Neuronal stem cell (in vitro differentiated cells): Measurements from ENCODE around the gene SYNGR3.

ENCODE experiments used
- DNase-seq: peaks from one replicate; pipeline ENCODE4 v3.0.0-alpha.2; 2013; ENCODE audit warnings: low spot score
- H2AFZ ChIP-seq: one replicate; pipeline ENCODE4 v1.6.1; 2013; ENCODE audit warnings: mild to moderate bottlenecking, low read length, inconsistent platforms
- H2AK5ac ChIP-seq: 2 replicates; pipeline ENCODE4 v1.6.1; 2013; ENCODE audit warnings: low read depth, mild to moderate bottlenecking, inconsistent platforms, low read length, moderate library complexity, mixed read lengths
- H2BK120ac ChIP-seq: 2 replicates; pipeline ENCODE4 v1.6.1; 2013; ENCODE audit warnings: low read depth, mild to moderate bottlenecking, inconsistent platforms, low read length, moderate library complexity, mixed read lengths
- H2BK12ac ChIP-seq: one replicate; pipeline ENCODE4 v1.6.1; 2013; ENCODE audit warnings: low read length, inconsistent platforms
- H2BK15ac ChIP-seq: 2 replicates; pipeline ENCODE4 v1.6.1; 2013; ENCODE audit warnings: mild to moderate bottlenecking, low read length, inconsistent platforms, mixed read lengths
- H2BK5ac ChIP-seq: one replicate; pipeline ENCODE4 v1.6.1; 2013; ENCODE audit warnings: inconsistent platforms, mild to moderate bottlenecking, low read length, moderate library complexity
- H3K14ac ChIP-seq: one replicate; pipeline ENCODE4 v1.6.1; 2013; ENCODE audit warnings: low read length, inconsistent platforms
- H3K18ac ChIP-seq: 2 replicates; pipeline ENCODE4 v1.6.1; 2013; ENCODE audit warnings: low read length, inconsistent platforms
- H3K23ac ChIP-seq: 2 replicates; pipeline ENCODE4 v1.6.1; 2013; ENCODE audit warnings: low read depth, mild to moderate bottlenecking, mixed read lengths, low read length, inconsistent platforms; ENCODE audit not compliant: poor library complexity
- H3K27ac ChIP-seq: replicated peaks from 3 replicates; pipeline ENCODE4 v1.5.1; 2013; ENCODE audit warnings: low read length, inconsistent platforms
- H3K27me3 ChIP-seq, 3 experiments: 2 replicates each; pipeline ENCODE4 v1.6.1; 2013; ENCODE audit warnings: low read length in 3 of 3, mild to moderate bottlenecking in 2 of 3, inconsistent platforms in 1 of 3, low read depth in 1 of 3, mixed read lengths in 1 of 3, moderate library complexity in 1 of 3; ENCODE audit not compliant: control insufficient read depth in 3 of 3, insufficient read depth in 3 of 3
- H3K36me3 ChIP-seq, 2 donors: replicated peaks in 1 of 2; 2 replicates each; pipeline ENCODE4 v1.6.1; 2013; ENCODE audit warnings: low read length in 2 of 2; ENCODE audit not compliant: control insufficient read depth in 2 of 2, insufficient read depth in 2 of 2
- H3K4ac ChIP-seq: 2 replicates; pipeline ENCODE4 v1.6.1; 2013; ENCODE audit warnings: inconsistent platforms, mild to moderate bottlenecking, low read length, moderate library complexity
- H3K4me1 ChIP-seq, 2 donors: 1 replicate in 1 of 2; 2 replicates in 1 of 2; pipeline ENCODE4 v1.6.1; 2013; ENCODE audit warnings: low read length in 2 of 2, low read depth in 1 of 2; ENCODE audit not compliant: control insufficient read depth in 2 of 2, insufficient read depth in 1 of 2
- H3K4me2 ChIP-seq: one replicate; pipeline ENCODE4 v1.6.1; 2013; ENCODE audit warnings: mild to moderate bottlenecking, low read length, inconsistent platforms; ENCODE audit not compliant: insufficient read depth, poor library complexity, severe bottlenecking
- H3K4me3 ChIP-seq, 2 donors: 2 replicates each; pipeline ENCODE4 v1.5.1; 2013; ENCODE audit warnings: low read length in 2 of 2, mild to moderate bottlenecking in 2 of 2, inconsistent platforms in 1 of 2, moderate library complexity in 1 of 2
- H3K79me1 ChIP-seq: one replicate; pipeline ENCODE4 v1.6.1; 2013; ENCODE audit warnings: low read depth, mild to moderate bottlenecking, inconsistent platforms, low read length, moderate library complexity
- H3K9ac ChIP-seq: one replicate; pipeline ENCODE4 v1.6.1; 2013; ENCODE audit warnings: mild to moderate bottlenecking, low read depth, low read length, inconsistent platforms; ENCODE audit not compliant: poor library complexity
- H3K9me3 ChIP-seq, 2 donors: replicated peaks in 1 of 2; 2 replicates each; pipeline versions ENCODE3 to v1.6.1; 2013; ENCODE audit warnings: low read length in 2 of 2, mild to moderate bottlenecking in 2 of 2, inconsistent platforms in 1 of 2, low read depth in 1 of 2, mixed read lengths in 1 of 2, moderate library complexity in 1 of 2; ENCODE audit not compliant: control insufficient read depth in 2 of 2, insufficient read depth in 1 of 2
- H4K8ac ChIP-seq: one replicate; pipeline ENCODE4 v1.6.1; 2013; ENCODE audit warnings: low read depth, mild to moderate bottlenecking, inconsistent platforms, low read length, moderate library complexity
- H4K91ac ChIP-seq: one replicate; pipeline ENCODE4 v1.6.1; 2013; ENCODE audit warnings: low read length, low read depth, mild to moderate bottlenecking, inconsistent platforms; ENCODE audit not compliant: poor library complexity
- WGBS, 2 donors: extraction: QIAGEN DNeasy Blood & Tissue Kit; methylation state at CpG; one replicate each; pipeline ENCODE4 v1.1.7; 2013; ENCODE audit warnings: missing lambda C conversion rate in 2 of 2, mixed read lengths in 1 of 2; ENCODE audit not compliant: insufficient read length in 2 of 2, insufficient replicate concordance in 1 of 2; ENCODE audit errors: extremely low coverage in 2 of 2; 5-methylcytosine and 5-hydroxymethylcytosine counted together

The SYNGR3 gene

GRCh38 chr16:1997494-1998359, 8.0 kb downstream of the SYNGR3 start:
- Histone ChIP-seq H3K27ac (no peak overlapping the region), H3K36me3 (peaks cover 40 to 63% of the 10 kb centered on the region in 2 donors)

GRCh38 chr16:1998360-1998835, 8.6 kb downstream of the SYNGR3 start:
- WGBS, 2 donors: no CpG with 5 or more reads among the region's 27 CpGs
- no peak for DNase-seq
- no peak overlapping the region for H2BK120ac ChIP-seq
- H3K4me1 ChIP-seq: no peaks in the 10 kb centered on the region
- H3K14ac ChIP-seq: no peak overlapping the region
- no peak overlapping the region for H4K8ac ChIP-seq
- H3K9ac ChIP-seq: no peak overlapping the region
- H2BK12ac ChIP-seq: no peak overlapping the region
- H4K91ac ChIP-seq: no peak overlapping the region
- H2BK5ac ChIP-seq: no peak overlapping the region
- peaks cover 18% of the 10 kb centered on the region for H3K79me1 ChIP-seq
- H3K18ac ChIP-seq: no peak overlapping the region
- no peak overlapping the region for H2AK5ac ChIP-seq
- H3K23ac ChIP-seq: no peak overlapping the region
- no peaks in the 10 kb centered on the region for H3K9me3 ChIP-seq
- no peak overlapping the region for H2AFZ ChIP-seq
- H3K4me2 ChIP-seq: no peak overlapping the region
- no peak overlapping the region for H3K4ac ChIP-seq
- H2BK15ac ChIP-seq: no peak overlapping the region
- no peak overlapping the region for H3K27ac ChIP-seq
- H3K36me3 ChIP-seq: peaks cover 41 to 70% of the 10 kb centered on the region in 2 donors
- no peak overlapping the region for H3K4me3 ChIP-seq
- H3K27me3 ChIP-seq: peaks cover 0 to 4% (median 0%) of the 10 kb centered on the region in 3 experiments

More at GRCh38 chr16:1997494-1998359, 8.0 kb downstream of the SYNGR3 start:
- no peak overlapping the region for H2BK15ac ChIP-seq
- H3K9me3 ChIP-seq: no peaks in the 10 kb centered on the region
- no peak overlapping the region for H2BK120ac ChIP-seq
- H3K4me2 ChIP-seq: no peak overlapping the region
- H4K91ac ChIP-seq: no peak overlapping the region
- peaks cover 15% of the 10 kb centered on the region for H3K79me1 ChIP-seq
- no peak overlapping the region for H2BK5ac ChIP-seq
- H3K9ac ChIP-seq: no peak overlapping the region
- H2AFZ ChIP-seq: no peak overlapping the region
- H3K14ac ChIP-seq: no peak overlapping the region
- H4K8ac ChIP-seq: no peak overlapping the region
- H3K4me1 ChIP-seq: no peaks in the 10 kb centered on the region
- no peak overlapping the region for H3K4ac ChIP-seq
- WGBS, 2 donors: no CpG with 5 or more reads among the region's 26 CpGs
- H2BK12ac ChIP-seq: no peak overlapping the region
- H2AK5ac ChIP-seq: no peak overlapping the region
- no peak overlapping the region for H3K23ac ChIP-seq
- peak overlapping the region; percentile 17 for H3K18ac ChIP-seq
- peaks cover 0 to 5% (median 0%) of the 10 kb centered on the region in 3 experiments for H3K27me3 ChIP-seq
- DNase-seq: no peak
- H3K4me3 ChIP-seq: no peak overlapping the region

GRCh38 chr16:1998852-1999801, 9.4 kb downstream of the SYNGR3 start:
- Histone ChIP-seq H3K27ac (no peak overlapping the region), H3K36me3 (peaks cover 41 to 74% of the 10 kb centered on the region in 2 donors), H3K4me3 (no peak overlapping the region), H2BK12ac (peak overlapping the region; percentile 22), H2AFZ (no peak overlapping the region), H3K79me1 (peaks cover 22% of the 10 kb centered on the region), H3K9me3 (no peaks in the 10 kb centered on the region), H2BK120ac (no peak overlapping the region), H3K14ac (no peak overlapping the region), H3K27me3 (no peaks in the 10 kb centered on the region), H4K91ac (no peak overlapping the region), H2BK5ac (peak overlapping the region; percentile 39), H3K18ac (peak overlapping the region; percentile 28), H4K8ac (no peak overlapping the region), H3K4me1 (peaks cover 4 to 6% of the 10 kb centered on the region in 2 donors), H3K23ac (no peak overlapping the region), H3K9ac (peak overlapping the region; percentile 21), H3K4ac (no peak overlapping the region), H3K4me2 (no peak overlapping the region), H2BK15ac (no peak overlapping the region), H2AK5ac (no peak overlapping the region)
- no CpG with 5 or more reads among the region's 39 CpGs for WGBS, 2 donors
- no peak for DNase-seq
